Caki2 (cell line): ENCODE data around the gene MBNL2. TPM values are rescaled to one million over a fixed set of nuclear protein-coding genes. Genes with fewer than 3 reads are reported as not detected.
A peak's percentile ranks its signal among the peaks of the same experiment; 100 is the strongest.

ENCODE experiments used
- DNase-seq: peaks from one replicate; pipeline ENCODE4 v3.0.0-alpha.2; 2015; ENCODE audit warnings: low read depth
- in situ Hi-C: cut with HindIII; loops from 2 replicates; pipeline ENCODE4 v1.10.0; 2016; ENCODE audit warnings: low sequenced_read_pairs, low pct_unique_long_range_greater_than_20kb, mixed read lengths
- total RNA-seq: library from RNA; depleted of rRNA; stranded (reverse); fragments of >200 nt; shearing (Covaris generic); gene quantifications from 2 replicates; pipeline ENCODE4 v1.2.3, GENCODE V29; 2014; ENCODE audit warnings: low replicate concordance

The MBNL2 gene
- total RNA-seq, 1 experiment from 2014 or later, result 14.0 TPM

DNA sequence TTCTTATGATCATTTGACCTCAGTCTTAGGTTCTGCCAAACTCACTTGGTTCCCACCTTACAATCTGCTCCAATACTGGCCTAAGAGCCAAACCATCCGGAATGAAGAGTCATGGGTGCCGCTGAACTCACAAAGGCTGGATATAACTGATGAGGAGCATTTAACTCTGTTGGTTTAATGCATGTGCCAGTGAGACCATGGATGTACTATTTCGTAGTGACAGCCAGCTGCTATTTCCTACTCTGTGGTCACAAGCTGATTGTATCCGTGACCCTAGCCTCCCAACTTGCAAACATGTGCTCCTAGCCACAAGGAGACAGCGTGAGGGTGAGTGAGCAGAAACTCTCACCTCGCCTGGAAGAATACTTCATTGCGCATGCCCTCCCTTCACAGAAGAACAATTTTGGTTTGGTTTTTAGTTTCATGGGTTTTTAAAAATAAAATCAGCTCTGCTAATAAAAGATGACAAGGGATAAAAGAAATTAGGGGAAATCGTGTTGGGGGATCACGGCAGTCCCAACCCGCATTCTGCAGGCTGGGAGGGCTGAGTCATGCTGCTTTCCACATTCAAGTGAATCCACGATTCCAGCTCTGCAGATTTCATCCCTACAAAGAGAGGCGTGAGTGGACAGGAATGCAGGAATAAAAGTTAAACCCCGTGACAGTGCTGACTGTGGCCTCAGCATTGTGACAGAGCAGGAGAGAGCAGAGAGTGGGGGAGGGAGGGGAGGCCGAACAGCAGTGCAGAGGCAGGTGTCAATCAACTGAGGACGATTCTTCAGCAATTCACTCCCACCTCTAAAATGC, 145.1 kb downstream of the MBNL2 start:
- peak; percentile 81 for DNase-seq

GRCh38 chr13:97369261-97369893, 147.2 kb downstream of the MBNL2 start:
- DNase-seq, result no peak
- in situ Hi-C loops, result no loop called here

More for the DNA sequence above, 145.1 kb downstream of the MBNL2 start:
- in situ Hi-C loops, result no loop called here

DNA sequence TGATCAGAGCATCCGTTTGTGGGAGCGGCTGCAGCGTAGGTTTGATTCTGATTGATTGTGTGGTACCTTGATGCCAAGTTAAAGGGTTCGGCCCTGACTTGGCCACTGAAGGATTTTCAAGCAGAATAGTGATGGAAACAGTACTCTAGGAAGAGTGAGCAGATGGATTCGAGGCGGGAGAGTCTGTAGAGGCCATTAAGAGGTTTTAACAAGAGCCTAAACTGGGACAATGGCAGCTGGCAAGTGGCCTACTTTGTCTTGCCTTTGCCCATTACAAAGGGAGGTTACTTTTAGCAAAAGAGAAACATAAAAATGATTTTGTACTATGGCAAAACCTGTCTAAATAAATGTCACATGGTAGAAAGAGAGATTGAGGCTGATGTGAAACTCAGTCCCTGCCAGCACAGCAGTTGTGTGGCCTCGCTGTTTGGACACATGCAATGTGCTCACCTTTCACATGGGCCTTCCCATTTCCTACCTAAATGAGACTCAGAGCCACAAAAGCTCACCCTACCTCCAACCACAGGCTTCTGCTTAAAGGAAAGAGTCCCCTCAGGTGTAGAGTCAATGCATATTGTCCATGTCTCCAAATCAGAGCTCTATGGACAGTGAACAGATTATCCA, 149.5 kb downstream of the MBNL2 start:
- in situ Hi-C loops, result no loop called here
- no peak for DNase-seq

GRCh38 chr13:97372936-97373335, 150.8 kb downstream of the MBNL2 start:
- in situ Hi-C loops, result no loop called here
- DNase-seq, result no peak

GRCh38 chr13:97373787-97374186, 151.7 kb downstream of the MBNL2 start:
- in situ Hi-C loops, result no loop called here
- no peak for DNase-seq

- in situ Hi-C loops, result no loop called here
- no peak for DNase-seq
Observed at GRCh38 chr13:97376981-97377380, 154.8 kb downstream of the MBNL2 start.

DNA sequence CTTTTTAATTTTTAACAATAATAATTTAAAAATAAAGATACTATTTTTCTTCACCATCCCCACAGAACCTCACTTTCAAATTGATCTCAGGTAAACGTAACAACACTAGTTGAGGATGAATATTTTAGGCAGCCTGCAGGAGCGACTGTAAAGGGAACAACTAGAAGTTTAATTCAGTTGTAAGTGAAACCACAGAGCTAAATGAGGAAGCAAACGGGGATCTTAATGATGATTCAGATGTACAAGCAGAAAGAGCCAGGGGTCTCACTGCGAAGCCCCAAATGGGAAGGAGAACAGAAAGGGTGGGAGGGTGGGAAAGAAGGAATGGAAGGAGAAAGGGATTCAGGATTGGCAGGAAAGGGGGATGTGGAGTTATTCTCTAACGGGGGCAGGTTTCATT, 157.3 kb downstream of the MBNL2 start:
- DNase-seq, result no peak
- in situ Hi-C loops, result no loop called here

DNA sequence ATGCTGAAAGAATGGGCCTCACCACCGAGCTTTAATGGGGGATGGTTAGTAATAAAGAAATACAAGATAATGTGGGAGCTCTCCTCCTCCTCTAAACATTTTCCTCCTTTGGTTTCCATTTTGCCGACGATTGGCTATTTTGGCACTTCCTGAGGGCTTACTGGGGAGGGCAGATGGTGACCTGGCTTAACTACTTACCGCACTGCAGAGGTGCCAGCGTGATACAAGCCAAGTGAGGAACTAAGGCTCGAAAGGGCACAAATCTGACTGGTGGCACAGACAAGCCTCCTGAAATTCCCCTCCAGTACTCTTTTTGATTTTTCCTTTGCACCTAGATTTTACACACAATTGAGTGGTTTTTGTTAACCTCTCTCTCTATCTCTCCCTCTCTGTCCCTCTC, 158.6 kb downstream of the MBNL2 start:
- in situ Hi-C loops, result no loop called here
- no peak for DNase-seq

DNA sequence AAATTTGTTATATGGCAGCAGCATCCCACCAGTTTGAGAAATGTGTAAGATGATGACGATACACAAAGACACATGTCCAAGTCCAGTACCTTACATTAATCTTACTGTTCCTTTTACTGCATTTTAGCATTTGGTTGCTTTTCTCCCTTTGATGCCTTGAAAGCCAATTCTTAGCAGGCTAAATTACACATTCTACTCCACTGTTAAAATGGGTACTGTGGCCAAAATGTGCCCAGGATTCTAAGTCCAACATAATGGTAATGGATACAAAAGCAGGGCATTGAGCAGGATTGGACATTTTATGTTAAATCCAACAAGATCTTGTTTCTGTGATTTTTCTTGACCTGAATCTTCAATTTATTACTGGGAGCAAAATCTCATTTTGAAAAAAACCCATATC, 159.1 kb downstream of the MBNL2 start:
- in situ Hi-C loops, result no loop called here
- DNase-seq, result no peak

- DNase-seq, result no peak
- in situ Hi-C loops, result no loop called here
Observed at GRCh38 chr13:97382276-97382675, 160.1 kb downstream of the MBNL2 start.

GRCh38 chr13:97384371-97384770, 162.2 kb downstream of the MBNL2 start:
- no peak for DNase-seq
- in situ Hi-C loops, result no loop called here

DNA sequence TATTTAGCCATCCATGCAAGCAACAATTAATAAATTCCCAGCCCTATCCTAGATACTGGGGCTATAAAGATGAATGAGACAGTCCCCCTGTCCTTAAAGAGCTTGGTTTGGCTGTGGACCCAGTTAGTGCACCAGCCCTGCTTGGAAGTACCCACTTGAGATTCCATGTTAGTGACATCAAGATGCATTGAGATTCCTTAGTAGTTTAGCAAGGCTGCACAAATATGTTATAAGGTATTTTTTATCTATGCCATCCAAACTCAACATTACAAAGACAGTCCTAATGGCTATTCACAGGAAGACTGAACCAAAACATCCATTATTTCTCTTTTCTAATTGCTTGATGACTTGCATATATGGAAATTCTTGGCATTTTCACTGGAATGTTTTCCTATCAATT, 163.0 kb downstream of the MBNL2 start:
- in situ Hi-C loops, result no loop called here
- DNase-seq, result no peak

DNA sequence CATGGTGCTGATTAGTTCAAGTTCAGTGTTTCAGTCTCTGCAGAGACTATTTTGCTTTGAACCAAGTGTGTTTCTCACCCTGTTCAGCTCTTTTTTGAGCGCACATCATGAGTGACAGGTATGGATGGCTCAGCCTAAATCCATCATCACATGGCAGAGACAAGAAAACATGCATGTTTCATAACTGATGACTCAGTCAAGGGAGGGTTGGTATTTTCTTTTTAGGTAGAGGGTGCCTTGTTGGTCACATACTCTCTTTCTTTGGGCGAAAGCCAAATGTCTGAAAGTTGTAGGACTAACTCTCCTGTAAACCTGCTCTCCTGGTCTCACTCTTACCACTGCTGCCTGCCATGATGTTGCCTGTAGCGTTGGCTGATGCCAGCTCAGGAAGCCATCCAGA, 163.7 kb downstream of the MBNL2 start:
- no peak for DNase-seq
- in situ Hi-C loops, result no loop called here

GRCh38 chr13:97386801-97387484, 164.8 kb downstream of the MBNL2 start:
- in situ Hi-C loops, result no loop called here
- DNase-seq, result no peak

- in situ Hi-C loops, result no loop called here
- no peak for DNase-seq
Observed at GRCh38 chr13:97387485-97387839, 165.3 kb downstream of the MBNL2 start.

- no peak for DNase-seq
- in situ Hi-C loops, result no loop called here
Observed at GRCh38 chr13:97387890-97388289, 165.8 kb downstream of the MBNL2 start.

DNA sequence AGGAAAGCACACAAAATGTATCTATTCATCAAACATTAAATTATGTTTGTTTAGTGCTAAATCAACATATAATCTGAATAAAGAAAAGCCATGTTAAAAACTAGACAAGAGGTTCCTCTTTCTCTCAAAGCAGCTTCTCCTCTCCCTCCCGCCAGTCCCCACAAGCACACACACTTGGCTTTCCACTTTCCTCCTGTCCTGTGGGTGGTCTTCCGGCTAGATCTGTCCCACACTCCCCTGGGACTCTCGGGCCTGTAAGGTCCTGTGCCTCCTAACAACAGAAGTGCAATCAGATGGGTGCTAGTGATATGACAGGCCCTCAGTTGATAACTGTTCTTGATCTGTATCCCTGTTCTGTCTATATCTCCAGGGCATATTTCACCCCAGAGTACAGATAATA, 166.2 kb downstream of the MBNL2 start:
- in situ Hi-C loops, result no loop called here
- DNase-seq, result no peak

DNA sequence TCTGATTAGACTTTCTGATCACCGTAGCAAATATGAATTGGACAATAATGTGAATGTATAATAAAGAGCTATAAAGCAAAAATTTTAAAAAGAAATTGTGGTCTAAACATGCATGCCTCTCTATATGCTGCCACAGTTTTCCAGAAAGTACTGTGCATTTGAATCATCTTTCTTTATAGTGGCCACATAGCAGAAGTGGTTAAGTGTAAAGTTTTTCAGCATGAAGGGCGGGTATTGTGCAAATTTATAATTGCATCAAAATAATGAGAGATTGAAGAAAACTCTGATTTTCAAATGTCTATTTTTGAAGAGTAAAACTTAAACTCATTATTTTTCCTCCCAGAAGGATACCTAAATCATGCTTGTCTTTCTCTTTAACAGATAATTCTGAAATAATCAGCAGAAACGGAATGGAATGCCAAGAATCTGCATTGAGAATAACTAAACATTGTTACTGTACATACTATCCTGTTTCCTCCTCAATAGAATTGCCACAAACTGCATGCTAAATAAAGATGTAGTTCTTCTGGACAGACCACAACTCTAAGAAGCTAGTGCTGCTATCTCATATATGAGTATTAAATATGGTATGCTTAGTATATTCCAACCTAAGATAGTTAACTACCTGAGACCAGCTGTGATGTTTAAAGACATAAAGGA, 168.9 kb downstream of the MBNL2 start:
- in situ Hi-C loops, result no loop called here
- no peak for DNase-seq

DNA sequence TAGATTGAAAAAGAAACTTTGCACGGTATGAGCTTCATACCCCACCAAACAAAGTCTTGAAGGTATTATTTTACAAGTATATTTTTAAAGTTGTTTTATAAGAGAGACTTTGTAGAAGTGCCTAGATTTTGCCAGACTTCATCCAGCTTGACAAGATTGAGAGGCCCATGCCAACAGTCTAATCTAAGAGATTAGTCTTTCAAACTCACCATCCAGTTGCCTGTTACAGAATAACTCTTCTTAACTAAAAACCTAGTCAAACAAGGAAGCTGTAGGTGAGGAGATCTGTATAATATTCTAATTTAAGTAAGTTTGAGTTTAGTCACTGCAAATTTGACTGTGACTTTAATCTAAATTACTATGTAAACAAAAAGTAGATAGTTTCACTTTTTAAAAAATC, 169.9 kb downstream of the MBNL2 start:
- in situ Hi-C loops, result no loop called here
- DNase-seq, result no peak
